Measurements from ENCODE around the gene RECQL. TPM values are rescaled to one million over a fixed set of nuclear protein-coding genes. Genes with fewer than 3 reads are reported as not detected.
A peak's percentile ranks its signal among the peaks of the same experiment; 100 is the strongest.

Gene RECQL
- total and polyA plus RNA-seq, 4 experiments from 2014 or later = 64.0 to 91.7 (median 78.9) TPM

GRCh38 chr12:21507849-21508248, 6.4 kb upstream of the RECQL start:
- no peak overlapping the region for H3K4me3 ChIP-seq (ENCODE audit: low read length in 2 of 2)
- H3K27me3 ChIP-seq (ENCODE audit: insufficient read depth, low read length) = no peaks in the 10 kb centered on the region
- H3K36me3 ChIP-seq (ENCODE audit: insufficient read depth, low read length) = peaks cover 8% of the 10 kb centered on the region
- Mint-ChIP-seq H3K27me3 (no peaks in the 10 kb centered on the region), H3K4me1 (peaks cover 33 to 52% (median 40%) of the 10 kb centered on the region in 4 donors), H3K36me3 (peaks cover 16 to 47% of the 10 kb centered on the region in 2 donors), H3K27ac (peak overlapping the region in 1 of 7 donors; percentile 27), H3K4me3 (no peak overlapping the region), H3K9me3 (no peaks in the 10 kb centered on the region)
- H3K9me3 ChIP-seq (ENCODE audit: control insufficient read depth in 1 of 2, low read length in 2 of 2) = no peaks in the 10 kb centered on the region
- ChIA-PET CTCF (ENCODE audit: partially characterized antibody) (no interaction called here), POLR2A (ENCODE audit: partially characterized antibody) (no interaction called here)
- intact Hi-C loops (cut with micrococcal nuclease) = loop anchor here (10.0 kb wide), 2 partner anchors 213 to 1117 kb away; partner anchors contain the start of gene ETNK1
- H3K27ac ChIP-seq (ENCODE audit: low read depth, low read length) = no peak overlapping the region
- peaks cover 46% of the 10 kb centered on the region for H3K4me1 ChIP-seq (ENCODE audit: insufficient read depth, low read length)
- no peak for DNase-seq

GRCh38 chr12:21505888-21506287, 4.5 kb upstream of the RECQL start:
- ChIA-PET POLR2A (ENCODE audit: partially characterized antibody) (interaction anchor here (0.6 to 1.4 kb wide), 2 partner anchors 22 to 152 kb away, joined by 3 to 4 read pairs; partner anchors contain the start of gene LDHB), CTCF (ENCODE audit: partially characterized antibody) (interaction anchor here (1.7 kb wide), 1 partner anchor 16 kb away, joined by 4 read pairs; no protein-coding TSS in a partner anchor)

GRCh38 chr12:21502872-21503271, 1.4 kb upstream of the RECQL start:
- peaks cover 24 to 54% (median 42%) of the 10 kb centered on the region in 4 donors for H3K4me1 Mint-ChIP-seq
- no peaks in the 10 kb centered on the region for H3K9me3 ChIP-seq (ENCODE audit: control insufficient read depth in 1 of 2, low read length in 2 of 2)
- peak overlapping the region in 1 of 2 donors; percentile 71 for H3K4me3 ChIP-seq (ENCODE audit: low read length in 2 of 2)
- H3K36me3 Mint-ChIP-seq = peaks cover 7 to 24% of the 10 kb centered on the region in 2 donors
- peaks cover 59% of the 10 kb centered on the region for H3K4me1 ChIP-seq (ENCODE audit: insufficient read depth, low read length)
- H3K36me3 ChIP-seq (ENCODE audit: insufficient read depth, low read length) = peaks cover 14% of the 10 kb centered on the region
- DNase-seq = no peak
- H3K4me3 Mint-ChIP-seq = no peak overlapping the region
- no peaks in the 10 kb centered on the region for H3K27me3 Mint-ChIP-seq
- ChIA-PET POLR2A (ENCODE audit: partially characterized antibody) (interaction anchor here (0.9 to 2.6 kb wide), 6 partner anchors 11 to 1042 kb away, joined by 3 to 38 read pairs (median 8); partner anchors contain the start of genes C2CD5, LDHB and PYROXD1), CTCF (ENCODE audit: partially characterized antibody) (interaction anchor here (2.0 kb wide), 1 partner anchor 178 kb away, joined by 5 read pairs; no protein-coding TSS in a partner anchor)
- H3K27ac Mint-ChIP-seq = peak overlapping the region in 2 of 7 donors; percentile 53 to 71
- H3K9me3 Mint-ChIP-seq = no peaks in the 10 kb centered on the region
- peak overlapping the region; percentile 78 for H3K27ac ChIP-seq (ENCODE audit: low read depth, low read length)
- H3K27me3 ChIP-seq (ENCODE audit: insufficient read depth, low read length) = no peaks in the 10 kb centered on the region
- intact Hi-C loops (cut with micrococcal nuclease) = loop anchor here (5.0 to 10.0 kb wide), 5 partner anchors 109 to 1122 kb away; partner anchors contain the start of genes C2CD5 and ETNK1

More at GRCh38 chr12:21505888-21506287, 4.5 kb upstream of the RECQL start:
- no peak overlapping the region for H3K27ac ChIP-seq (ENCODE audit: low read depth, low read length)
- Mint-ChIP-seq H3K4me3 (no peak overlapping the region), H3K9me3 (no peaks in the 10 kb centered on the region), H3K27ac (no peak overlapping the region), H3K27me3 (no peaks in the 10 kb centered on the region), H3K36me3 (peaks cover 10 to 36% of the 10 kb centered on the region in 2 donors), H3K4me1 (peaks cover 33 to 58% (median 44%) of the 10 kb centered on the region in 4 donors)
- no peak for DNase-seq
- H3K36me3 ChIP-seq (ENCODE audit: insufficient read depth, low read length) = peaks cover 8% of the 10 kb centered on the region
- H3K4me3 ChIP-seq (ENCODE audit: low read length in 2 of 2) = no peak overlapping the region
- H3K4me1 ChIP-seq (ENCODE audit: insufficient read depth, low read length) = peaks cover 52% of the 10 kb centered on the region
- intact Hi-C loops (cut with micrococcal nuclease) = loop anchor here (10.0 kb wide), 2 partner anchors 211 to 1119 kb away; partner anchors contain the start of gene ETNK1
- no peaks in the 10 kb centered on the region for H3K9me3 ChIP-seq (ENCODE audit: control insufficient read depth in 1 of 2, low read length in 2 of 2)
- no peaks in the 10 kb centered on the region for H3K27me3 ChIP-seq (ENCODE audit: insufficient read depth, low read length)

GRCh38 chr12:21502164-21502496, 695 bp upstream of the RECQL start:
- H3K36me3 Mint-ChIP-seq = peaks cover 14 to 24% of the 10 kb centered on the region in 2 donors
- Histone ChIP-seq H3K27me3 (ENCODE audit: insufficient read depth, low read length) (no peaks in the 10 kb centered on the region), H3K9me3 (ENCODE audit: control insufficient read depth in 1 of 2, low read length in 2 of 2) (no peaks in the 10 kb centered on the region), H3K27ac (ENCODE audit: low read depth, low read length) (peak overlapping the region; percentile 78), H3K4me1 (ENCODE audit: insufficient read depth, low read length) (peaks cover 64% of the 10 kb centered on the region), H3K36me3 (ENCODE audit: insufficient read depth, low read length) (peaks cover 19% of the 10 kb centered on the region), H3K4me3 (ENCODE audit: low read length in 2 of 2) (peak overlapping the region; percentile 71 to 93)
- CTCF ChIA-PET (ENCODE audit: partially characterized antibody) = interaction anchor here (0.8 to 2.0 kb wide), 4 partner anchors 9 to 178 kb away, joined by 3 to 5 read pairs (median 4); partner anchors contain the start of gene SPX
- POLR2A ChIA-PET (ENCODE audit: partially characterized antibody) = interaction anchor here (0.9 to 2.6 kb wide), 20 partner anchors 8 to 1043 kb away, joined by 3 to 38 read pairs (median 5); partner anchors contain the start of genes C2CD5, LDHB and PYROXD1
- H3K27ac Mint-ChIP-seq = no peak overlapping the region
- no peak overlapping the region for H3K4me3 Mint-ChIP-seq
- H3K9me3 Mint-ChIP-seq = no peaks in the 10 kb centered on the region
- peak in 1 of 5 donors; percentile 64 for DNase-seq
- H3K4me1 Mint-ChIP-seq = peaks cover 23 to 61% (median 44%) of the 10 kb centered on the region in 4 donors
- intact Hi-C loops (cut with micrococcal nuclease) = loop anchor here (5.0 to 10.0 kb wide), 5 partner anchors 110 to 1123 kb away; partner anchors contain the start of genes C2CD5 and ETNK1
- H3K27me3 Mint-ChIP-seq = no peaks in the 10 kb centered on the region

GRCh38 chr12:21500786-21501257, 613 bp downstream of the RECQL start:
- Mint-ChIP-seq H3K4me3 (no peak overlapping the region), H3K36me3 (peaks cover 23 to 35% of the 10 kb centered on the region in 2 donors), H3K27ac (no peak overlapping the region), H3K9me3 (no peaks in the 10 kb centered on the region), H3K27me3 (no peaks in the 10 kb centered on the region), H3K4me1 (peaks cover 31 to 57% (median 44%) of the 10 kb centered on the region in 4 donors)
- Histone ChIP-seq H3K9me3 (ENCODE audit: control insufficient read depth in 1 of 2, low read length in 2 of 2) (no peaks in the 10 kb centered on the region), H3K27me3 (ENCODE audit: insufficient read depth, low read length) (no peaks in the 10 kb centered on the region), H3K4me3 (ENCODE audit: low read length in 2 of 2) (peak overlapping the region; percentile 77 to 93), H3K27ac (ENCODE audit: low read depth, low read length) (peak overlapping the region; percentile 78), H3K4me1 (ENCODE audit: insufficient read depth, low read length) (peaks cover 64% of the 10 kb centered on the region), H3K36me3 (ENCODE audit: insufficient read depth, low read length) (peaks cover 32% of the 10 kb centered on the region)
- intact Hi-C loops (cut with micrococcal nuclease) = loop anchor here (1.0 to 10.0 kb wide), 10 partner anchors 45 to 1124 kb away; partner anchors contain the start of genes C2CD5, CMAS, ETNK1 and LDHB
- CTCF ChIA-PET (ENCODE audit: partially characterized antibody) = interaction anchor here (1.9 to 2.0 kb wide), 2 partner anchors 10 to 180 kb away, joined by 5 read pairs; no protein-coding TSS in a partner anchor
- POLR2A ChIA-PET (ENCODE audit: partially characterized antibody) = interaction anchor here (0.7 to 2.6 kb wide), 20 partner anchors 9 to 1124 kb away, joined by 3 to 38 read pairs (median 5); partner anchors contain the start of genes ETNK1, LDHB and PYROXD1
- no peak for DNase-seq

GRCh38 chr12:21499765-21500164, 1.7 kb downstream of the RECQL start:
- H3K4me1 Mint-ChIP-seq = peaks cover 27 to 46% (median 38%) of the 10 kb centered on the region in 4 donors
- H3K4me3 ChIP-seq (ENCODE audit: low read length in 2 of 2) = no peak overlapping the region

GRCh38 chr12:21485998-21486397, 15.4 kb downstream of the RECQL start:
- Histone ChIP-seq H3K27ac (ENCODE audit: low read depth, low read length) (no peak overlapping the region), H3K36me3 (ENCODE audit: insufficient read depth, low read length) (peaks cover 48% of the 10 kb centered on the region), H3K9me3 (ENCODE audit: control insufficient read depth in 1 of 2, low read length in 2 of 2) (no peaks in the 10 kb centered on the region), H3K27me3 (ENCODE audit: insufficient read depth, low read length) (no peaks in the 10 kb centered on the region), H3K4me3 (ENCODE audit: low read length in 2 of 2) (no peak overlapping the region), H3K4me1 (ENCODE audit: insufficient read depth, low read length) (no peaks in the 10 kb centered on the region)
- no peak overlapping the region for H3K4me3 Mint-ChIP-seq
- H3K36me3 Mint-ChIP-seq = peaks cover 34 to 35% of the 10 kb centered on the region in 2 donors
- H3K27ac Mint-ChIP-seq = no peak overlapping the region
- H3K27me3 Mint-ChIP-seq = no peaks in the 10 kb centered on the region
- DNase-seq = no peak
- CTCF ChIA-PET (ENCODE audit: partially characterized antibody) = interaction anchor here (1.0 kb wide), 1 partner anchor 172 kb away, joined by 3 read pairs; no protein-coding TSS in a partner anchor
- POLR2A ChIA-PET (ENCODE audit: partially characterized antibody) = no interaction called here
- peaks cover 9 to 19% (median 13%) of the 10 kb centered on the region in 4 donors for H3K4me1 Mint-ChIP-seq
- intact Hi-C loops (cut with micrococcal nuclease) = no loop called here
- no peaks in the 10 kb centered on the region for H3K9me3 Mint-ChIP-seq

More at GRCh38 chr12:21499765-21500164, 1.7 kb downstream of the RECQL start:
- CTCF ChIA-PET (ENCODE audit: partially characterized antibody) = no interaction called here
- Mint-ChIP-seq H3K27me3 (no peaks in the 10 kb centered on the region), H3K27ac (peak overlapping the region in 1 of 7 donors; percentile 60), H3K4me3 (peak overlapping the region in 1 of 8 donors; percentile 59), H3K9me3 (no peaks in the 10 kb centered on the region), H3K36me3 (peaks cover 30 to 41% of the 10 kb centered on the region in 2 donors)
- Histone ChIP-seq H3K27me3 (ENCODE audit: insufficient read depth, low read length) (no peaks in the 10 kb centered on the region), H3K27ac (ENCODE audit: low read depth, low read length) (no peak overlapping the region), H3K36me3 (ENCODE audit: insufficient read depth, low read length) (peaks cover 39% of the 10 kb centered on the region), H3K9me3 (ENCODE audit: control insufficient read depth in 1 of 2, low read length in 2 of 2) (no peaks in the 10 kb centered on the region), H3K4me1 (ENCODE audit: insufficient read depth, low read length) (peaks cover 55% of the 10 kb centered on the region)
- intact Hi-C loops (cut with micrococcal nuclease) = loop anchor here (2.0 to 10.0 kb wide), 6 partner anchors 113 to 1125 kb away; partner anchors contain the start of genes C2CD5, CMAS and ETNK1
- DNase-seq = no peak
- POLR2A ChIA-PET (ENCODE audit: partially characterized antibody) = interaction anchor here (1.4 to 2.6 kb wide), 2 partner anchors 11 to 158 kb away, joined by 6 to 26 read pairs; partner anchors contain the start of gene LDHB

All from CD4-positive, alpha-beta memory T cell (primary cell).